ENCODE measurements around the gene NUDT16L1.

NUDT16L1 gene

GRCh38 chr16:4700997-4701743 lies 7.8 kb downstream of the NUDT16L1 start:
- Histone ChIP-seq H3K9me3 (ENCODE audit: insufficient read depth, low read length) (no peaks in the 10 kb centered on the region), H2AFZ (ENCODE audit: low read depth, low read length) (no peak overlapping the region), H3K4me3 (ENCODE audit: low read length) (no peak overlapping the region), H3K79me2 (ENCODE audit: low read length) (no peaks in the 10 kb centered on the region), H3K36me3 (replicated peaks; ENCODE audit: low read depth, low read length) (peaks cover 14% of the 10 kb centered on the region), H3K27me3 (ENCODE audit: low read depth, low read length) (no peaks in the 10 kb centered on the region), H3K9ac (ENCODE audit: low read length) (no peak overlapping the region), H3K27ac (ENCODE audit: low read length) (no peak overlapping the region), H3K4me1 (ENCODE audit: low read length) (no peaks in the 10 kb centered on the region), H4K20me1 (ENCODE audit: insufficient read depth, low read length) (no peaks in the 10 kb centered on the region), H3K4me2 (ENCODE audit: low read length) (no peak overlapping the region)
- no peak for TF ChIP-seq EZH2phosphoT487 (IDR thresholded peaks at IDR 0.05; ENCODE audit: low read depth)
- TF ChIP-seq CTCF (IDR thresholded peaks at IDR 0.05; ENCODE audit: low read depth, low read length): no peak

GRCh38 chr16:4701791-4702465 lies 8.6 kb downstream of the NUDT16L1 start:
- TF ChIP-seq CTCF (IDR thresholded peaks at IDR 0.05; ENCODE audit: low read depth, low read length): no peak
- no peak for TF ChIP-seq EZH2phosphoT487 (IDR thresholded peaks at IDR 0.05; ENCODE audit: low read depth)
- Histone ChIP-seq H3K9ac (ENCODE audit: low read length) (no peak overlapping the region), H4K20me1 (ENCODE audit: insufficient read depth, low read length) (no peaks in the 10 kb centered on the region), H3K4me1 (ENCODE audit: low read length) (no peaks in the 10 kb centered on the region), H3K4me2 (ENCODE audit: low read length) (no peak overlapping the region), H3K27me3 (ENCODE audit: low read depth, low read length) (no peaks in the 10 kb centered on the region), H3K36me3 (replicated peaks; ENCODE audit: low read depth, low read length) (peaks cover 13% of the 10 kb centered on the region), H3K9me3 (ENCODE audit: insufficient read depth, low read length) (no peaks in the 10 kb centered on the region), H3K79me2 (ENCODE audit: low read length) (no peaks in the 10 kb centered on the region), H3K4me3 (ENCODE audit: low read length) (no peak overlapping the region), H3K27ac (ENCODE audit: low read length) (no peak overlapping the region), H2AFZ (ENCODE audit: low read depth, low read length) (no peak overlapping the region)

GRCh38 chr16:4702466-4702808 lies 9.1 kb downstream of the NUDT16L1 start:
- Histone ChIP-seq H3K9ac (ENCODE audit: low read length) (no peak overlapping the region), H3K36me3 (replicated peaks; ENCODE audit: low read depth, low read length) (peaks cover 12% of the 10 kb centered on the region)
- TF ChIP-seq CTCF (IDR thresholded peaks at IDR 0.05; ENCODE audit: low read depth, low read length) (no peak), EZH2phosphoT487 (IDR thresholded peaks at IDR 0.05; ENCODE audit: low read depth) (no peak)

DNA sequence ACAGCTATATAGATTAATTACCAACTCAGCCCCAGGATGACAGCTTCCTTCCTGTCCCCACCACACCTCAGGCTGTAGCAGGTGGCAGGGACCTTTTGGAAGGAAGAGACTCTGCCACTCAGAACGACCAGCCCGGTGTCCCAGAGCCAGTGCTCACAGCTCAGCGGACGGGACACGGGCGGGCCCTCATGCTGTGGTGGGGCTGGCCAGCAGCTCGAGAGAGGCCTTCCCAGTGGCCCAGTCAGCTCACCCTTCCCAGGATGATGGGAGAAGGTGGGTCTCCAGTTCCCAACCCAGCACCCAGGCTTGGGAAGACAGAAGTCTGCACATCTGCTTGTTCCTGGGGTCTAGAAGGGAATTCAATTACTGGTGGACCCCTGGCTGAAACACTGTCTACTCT lies 10.5 kb downstream of the NUDT16L1 start:
- Histone ChIP-seq H3K36me3 (replicated peaks; ENCODE audit: low read depth, low read length) (peaks cover 12% of the 10 kb centered on the region), H3K9me3 (ENCODE audit: insufficient read depth, low read length) (no peaks in the 10 kb centered on the region), H3K27me3 (ENCODE audit: low read depth, low read length) (no peaks in the 10 kb centered on the region), H3K27ac (ENCODE audit: low read length) (no peak overlapping the region), H3K4me1 (ENCODE audit: low read length) (no peaks in the 10 kb centered on the region), H3K9ac (ENCODE audit: low read length) (no peak overlapping the region), H3K79me2 (ENCODE audit: low read length) (no peaks in the 10 kb centered on the region), H3K4me3 (ENCODE audit: low read length) (no peak overlapping the region), H4K20me1 (ENCODE audit: insufficient read depth, low read length) (no peaks in the 10 kb centered on the region), H3K4me2 (ENCODE audit: low read length) (no peak overlapping the region), H2AFZ (ENCODE audit: low read depth, low read length) (no peak overlapping the region)
- no peak for TF ChIP-seq CTCF (IDR thresholded peaks at IDR 0.05; ENCODE audit: low read depth, low read length)
- TF ChIP-seq EZH2phosphoT487 (IDR thresholded peaks at IDR 0.05; ENCODE audit: low read depth): no peak

More at GRCh38 chr16:4702466-4702808, 9.1 kb downstream of the NUDT16L1 start:
- Histone ChIP-seq H3K27ac (ENCODE audit: low read length) (no peak overlapping the region), H3K4me3 (ENCODE audit: low read length) (no peak overlapping the region), H3K27me3 (ENCODE audit: low read depth, low read length) (no peaks in the 10 kb centered on the region), H3K4me1 (ENCODE audit: low read length) (no peaks in the 10 kb centered on the region), H3K79me2 (ENCODE audit: low read length) (no peaks in the 10 kb centered on the region), H3K4me2 (ENCODE audit: low read length) (no peak overlapping the region), H4K20me1 (ENCODE audit: insufficient read depth, low read length) (no peaks in the 10 kb centered on the region), H2AFZ (ENCODE audit: low read depth, low read length) (no peak overlapping the region), H3K9me3 (ENCODE audit: insufficient read depth, low read length) (no peaks in the 10 kb centered on the region)

Data from OCI-LY3 (cell line).